Activated naive CD4-positive, alpha-beta T cell treated with anti-CD3 and anti-CD28 coated beads for 36 hours (primary cell): ENCODE results near the gene ITSN2. TPM values are rescaled to one million over a fixed set of nuclear protein-coding genes. Genes with fewer than 3 reads are reported as not detected.
A peak's percentile ranks its signal among the peaks of the same experiment; 100 is the strongest.

Experiments used
- CTCF ChIA-PET: fragments of 350-600 bp; sonication (Branson Sonifier 250); formaldehyde crosslinking; loops from one replicate; lab custom pipeline; 2021; ENCODE audit warnings: antibody characterized with exemption; lab: Charles Lee
- DNase-seq: peaks from one replicate; pipeline ENCODE4 v3.0.0-alpha.2; 2020
- H3K27ac Mint-ChIP-seq: one replicate; pipeline ENCODE4 v1.8.0; 2021; ENCODE audit warnings: mild to moderate bottlenecking, mixed read lengths
- H3K27me3 Mint-ChIP-seq: one replicate; pipeline ENCODE4 v1.8.0; 2021; ENCODE audit warnings: low read depth, mixed read lengths
- H3K36me3 Mint-ChIP-seq: one replicate; pipeline ENCODE4 v1.8.0; 2021; ENCODE audit warnings: low read depth, mixed read lengths
- H3K4me1 Mint-ChIP-seq: one replicate; pipeline ENCODE4 v1.8.0; 2021; ENCODE audit warnings: low read depth, mixed read lengths
- H3K4me3 Mint-ChIP-seq: one replicate; pipeline ENCODE4 v1.8.0; 2021; ENCODE audit warnings: mild to moderate bottlenecking, moderate library complexity, mixed read lengths
- H3K9me3 Mint-ChIP-seq: one replicate; pipeline ENCODE4 v1.8.0; 2021; ENCODE audit warnings: mixed read lengths
- intact Hi-C: fragments of 100-400 bp; cut with micrococcal nuclease; formaldehyde crosslinking; loops from one replicate; pipeline ENCODE4 v1.15.1; 2023
- total RNA-seq, 2 experiments: library from RNA; stranded (reverse); gene quantifications; one replicate each; pipeline ENCODE4 v1.2.3, GENCODE V29; 2021

The ITSN2 gene
- total RNA-seq, 2 experiments from 2014 or later: 46.1 to 46.7 TPM

GRCh38 chr2:24221343-24222050, 138.8 kb downstream of the ITSN2 start:
- DNase-seq: no peak
- intact Hi-C loops: no loop called here
- H3K27ac Mint-ChIP-seq: no peak overlapping the region
- CTCF ChIA-PET: interaction anchor here (0.6 kb wide), 1 partner anchor 273 kb away, joined by 3 read pairs; no protein-coding TSS in a partner anchor
- no peaks in the 10 kb centered on the region for H3K4me1 Mint-ChIP-seq
- H3K9me3 Mint-ChIP-seq: no peaks in the 10 kb centered on the region
- no peak overlapping the region for H3K4me3 Mint-ChIP-seq
- peaks cover 5% of the 10 kb centered on the region for H3K36me3 Mint-ChIP-seq
- H3K27me3 Mint-ChIP-seq: no peaks in the 10 kb centered on the region

- intact Hi-C loops: no loop called here
- Mint-ChIP-seq H3K4me1 (no peaks in the 10 kb centered on the region), H3K9me3 (no peaks in the 10 kb centered on the region), H3K4me3 (no peak overlapping the region), H3K27me3 (no peaks in the 10 kb centered on the region), H3K27ac (no peak overlapping the region), H3K36me3 (peaks cover 11% of the 10 kb centered on the region)
- DNase-seq: no peak
- CTCF ChIA-PET: interaction anchor here (0.5 to 0.6 kb wide), 2 partner anchors 119 to 272 kb away, joined by 3 read pairs; no protein-coding TSS in a partner anchor
These were observed 139.6 kb downstream of the ITSN2 start for GRCh38 chr2:24220554-24221291.

- peaks cover 22% of the 10 kb centered on the region for H3K36me3 Mint-ChIP-seq
- no peak overlapping the region for H3K4me3 Mint-ChIP-seq
- peaks cover 4% of the 10 kb centered on the region for H3K4me1 Mint-ChIP-seq
- no peaks in the 10 kb centered on the region for H3K27me3 Mint-ChIP-seq
- CTCF ChIA-PET: interaction anchor here (1.5 kb wide), 1 partner anchor 10 kb away, joined by 3 read pairs; no protein-coding TSS in a partner anchor
- H3K9me3 Mint-ChIP-seq: no peaks in the 10 kb centered on the region
- peak; percentile 48 for DNase-seq
- intact Hi-C loops: no loop called here
- no peak overlapping the region for H3K27ac Mint-ChIP-seq
These were observed 145.5 kb downstream of the ITSN2 start for GRCh38 chr2:24214880-24215279.

GRCh38 chr2:24211408-24211807, 148.9 kb downstream of the ITSN2 start:
- no peak for DNase-seq

GRCh38 chr2:24210723-24211122, 149.6 kb downstream of the ITSN2 start:
- no peaks in the 10 kb centered on the region for H3K9me3 Mint-ChIP-seq
- DNase-seq: no peak
- peaks cover 4% of the 10 kb centered on the region for H3K4me1 Mint-ChIP-seq
- H3K27me3 Mint-ChIP-seq: no peaks in the 10 kb centered on the region
- CTCF ChIA-PET: interaction anchor here (0.6 kb wide), 1 partner anchor 272 kb away, joined by 3 read pairs; no protein-coding TSS in a partner anchor
- peaks cover 39% of the 10 kb centered on the region for H3K36me3 Mint-ChIP-seq
- H3K4me3 Mint-ChIP-seq: no peak overlapping the region
- intact Hi-C loops: no loop called here
- no peak overlapping the region for H3K27ac Mint-ChIP-seq

More at GRCh38 chr2:24211408-24211807, 148.9 kb downstream of the ITSN2 start:
- CTCF ChIA-PET: interaction anchor here (0.7 kb wide), 1 partner anchor 198 kb away, joined by 3 read pairs; no protein-coding TSS in a partner anchor
- intact Hi-C loops: no loop called here
- Mint-ChIP-seq H3K27me3 (no peaks in the 10 kb centered on the region), H3K4me3 (no peak overlapping the region), H3K27ac (no peak overlapping the region), H3K9me3 (no peaks in the 10 kb centered on the region), H3K4me1 (peaks cover 4% of the 10 kb centered on the region), H3K36me3 (peaks cover 45% of the 10 kb centered on the region)

GRCh38 chr2:24210106-24210455, 150.3 kb downstream of the ITSN2 start:
- no peak overlapping the region for H3K27ac Mint-ChIP-seq
- intact Hi-C loops: no loop called here
- peaks cover 40% of the 10 kb centered on the region for H3K36me3 Mint-ChIP-seq
- CTCF ChIA-PET: interaction anchor here (0.6 kb wide), 1 partner anchor 271 kb away, joined by 3 read pairs; no protein-coding TSS in a partner anchor
- no peaks in the 10 kb centered on the region for H3K9me3 Mint-ChIP-seq
- peaks cover 2% of the 10 kb centered on the region for H3K4me1 Mint-ChIP-seq
- H3K4me3 Mint-ChIP-seq: no peak overlapping the region
- H3K27me3 Mint-ChIP-seq: no peaks in the 10 kb centered on the region
- no peak for DNase-seq

GRCh38 chr2:24209389-24210105, 150.8 kb downstream of the ITSN2 start:
- H3K9me3 Mint-ChIP-seq: no peaks in the 10 kb centered on the region
- intact Hi-C loops: no loop called here
- no peak overlapping the region for H3K27ac Mint-ChIP-seq
- CTCF ChIA-PET: no interaction called here
- no peaks in the 10 kb centered on the region for H3K27me3 Mint-ChIP-seq
- H3K4me3 Mint-ChIP-seq: no peak overlapping the region
- H3K4me1 Mint-ChIP-seq: no peaks in the 10 kb centered on the region
- peaks cover 39% of the 10 kb centered on the region for H3K36me3 Mint-ChIP-seq
- no peak for DNase-seq

- CTCF ChIA-PET: interaction anchor here (1.5 kb wide), 1 partner anchor 385 kb away, joined by 9 read pairs; no protein-coding TSS in a partner anchor
- Mint-ChIP-seq H3K4me1 (no peaks in the 10 kb centered on the region), H3K36me3 (peaks cover 46% of the 10 kb centered on the region), H3K27ac (no peak overlapping the region), H3K4me3 (no peak overlapping the region), H3K9me3 (no peaks in the 10 kb centered on the region), H3K27me3 (no peaks in the 10 kb centered on the region)
- no peak for DNase-seq
- intact Hi-C loops: no loop called here
These were observed 151.8 kb downstream of the ITSN2 start for GRCh38 chr2:24208490-24208889.

- peaks cover 45% of the 10 kb centered on the region for H3K36me3 Mint-ChIP-seq
- no peaks in the 10 kb centered on the region for H3K4me1 Mint-ChIP-seq
- H3K9me3 Mint-ChIP-seq: no peaks in the 10 kb centered on the region
- no peaks in the 10 kb centered on the region for H3K27me3 Mint-ChIP-seq
- no peak overlapping the region for H3K27ac Mint-ChIP-seq
- intact Hi-C loops: no loop called here
- DNase-seq: no peak
- CTCF ChIA-PET: interaction anchor here (1.5 kb wide), 1 partner anchor 383 kb away, joined by 9 read pairs; no protein-coding TSS in a partner anchor
- no peak overlapping the region for H3K4me3 Mint-ChIP-seq
These were observed 153.0 kb downstream of the ITSN2 start for GRCh38 chr2:24207359-24207758.

GRCh38 chr2:24206714-24207113, 153.6 kb downstream of the ITSN2 start:
- Mint-ChIP-seq H3K9me3 (no peaks in the 10 kb centered on the region), H3K27me3 (no peaks in the 10 kb centered on the region), H3K4me1 (no peaks in the 10 kb centered on the region), H3K36me3 (peaks cover 47% of the 10 kb centered on the region), H3K4me3 (no peak overlapping the region), H3K27ac (no peak overlapping the region)
- intact Hi-C loops: no loop called here
- DNase-seq: no peak
- CTCF ChIA-PET: no interaction called here

- intact Hi-C loops: no loop called here
- Mint-ChIP-seq H3K36me3 (peaks cover 49% of the 10 kb centered on the region), H3K9me3 (no peaks in the 10 kb centered on the region), H3K4me1 (no peaks in the 10 kb centered on the region), H3K27ac (no peak overlapping the region), H3K27me3 (no peaks in the 10 kb centered on the region), H3K4me3 (no peak overlapping the region)
- CTCF ChIA-PET: no interaction called here
- no peak for DNase-seq
These were observed 154.1 kb downstream of the ITSN2 start for GRCh38 chr2:24206242-24206641.

GRCh38 chr2:24205131-24205530, 155.2 kb downstream of the ITSN2 start:
- Mint-ChIP-seq H3K9me3 (no peaks in the 10 kb centered on the region), H3K27me3 (no peaks in the 10 kb centered on the region), H3K4me1 (no peaks in the 10 kb centered on the region), H3K4me3 (no peak overlapping the region), H3K36me3 (peaks cover 51% of the 10 kb centered on the region), H3K27ac (no peak overlapping the region)
- CTCF ChIA-PET: no interaction called here
- DNase-seq: no peak
- intact Hi-C loops: no loop called here
